HCT116 (cell line): ENCODE results near the gene CKAP2L. TPM values are rescaled to one million over a fixed set of nuclear protein-coding genes. Genes with fewer than 3 reads are reported as not detected.

Source experiments
- ATAC-seq: fragments of 200-7000 bp; cut with Tn5 transposase; 2 replicates; pipeline ENCODE4 v1.9.1; 2020; ENCODE audit warnings: mild to moderate bottlenecking, moderate library complexity
- BruUV-seq: library from RNA; stranded (reverse); fragments of 400-500 nt; replicated peaks from 2 replicates; lab custom pipeline; 2021; lab: Mats Ljungman, UMichigan
- CTCF ChIA-PET: fragments of 300-600 bp; sonication (Branson Sonifier 250); formaldehyde crosslinking; loops from one replicate; lab custom pipeline; 2021; ENCODE audit warnings: antibody characterized with exemption; lab: Charles Lee
- POLR2A ChIA-PET: fragments of 300-600, 350-600 bp; sonication (Branson Sonifier 250); formaldehyde crosslinking; loops from one replicate; lab custom pipeline; 2021; ENCODE audit warnings: antibody characterized with exemption; lab: Charles Lee
- RAD21 ChIA-PET, 2 experiments: fragments of 300-600 bp; sonication (Branson Sonifier 250); formaldehyde crosslinking; loops; one replicate each; lab custom pipeline; 2023; ENCODE audit warnings: low total read pairs in 2 of 2; ENCODE audit not compliant: uncharacterized antibody in 2 of 2, unreplicated experiment in 2 of 2, low non-redundant PET in 1 of 2; lab: Charles Lee
- DNase-seq: peaks from one replicate; pipeline ENCODE4 v3.0.0-alpha.2; 2010; ENCODE audit warnings: low read depth, low spot score
- H2AFZ ChIP-seq: fragments of 200-600 bp; shearing (Covaris generic), sonication (generic); 2 replicates; pipeline ENCODE4 v1.6.1; 2017; ENCODE audit warnings: low read depth, mixed run types, mixed read lengths, antibody characterized with exemption, low read length; ENCODE audit not compliant: poor library complexity, severe bottlenecking
- H3K27ac ChIP-seq: 2 replicates; pipeline ENCODE4 v1.5.1; 2012; ENCODE audit warnings: low read depth, low read length
- H3K27me3 ChIP-seq: fragments of 200-600 bp; sonication (generic); 2 replicates; pipeline ENCODE4 v1.6.1; 2016; ENCODE audit warnings: mixed run types, low read length, mixed read lengths; ENCODE audit not compliant: insufficient read depth
- H3K36me3 ChIP-seq, 2 experiments: fragments of 200-500 bp in 1 of 2; fragments of 200-600 bp in 1 of 2; sonication (Bioruptor generic) in 1 of 2; sonication (generic) in 1 of 2; 2 replicates each; pipeline versions ENCODE4 v1.5.1 to v1.6.1; 2014 to 2016; ENCODE audit warnings: low read length in 2 of 2, inconsistent platforms in 1 of 2, mixed read lengths in 1 of 2, mixed run types in 1 of 2; ENCODE audit not compliant: insufficient read depth in 2 of 2, control insufficient read depth in 1 of 2
- H3K4me1 ChIP-seq, 2 experiments: fragments of 200-600 bp in 1 of 2; sonication (generic) in 1 of 2; 2 replicates each; pipeline versions ENCODE4 v1.5.1 to v1.6.1; 2012 to 2017; ENCODE audit warnings: low read length in 2 of 2, inconsistent platforms in 1 of 2, mild to moderate bottlenecking in 1 of 2, mixed read lengths in 1 of 2, mixed run types in 1 of 2, moderate library complexity in 1 of 2; ENCODE audit not compliant: insufficient read depth in 2 of 2, control insufficient read depth in 1 of 2
- H3K4me2 ChIP-seq: fragments of 200-600 bp; sonication (generic); 2 replicates; pipeline ENCODE4 v1.6.1; 2017; ENCODE audit warnings: mixed run types, low read length, mixed read lengths
- H3K4me3 ChIP-seq, 2 experiments: fragments of 200-600 bp in 1 of 2; sonication (generic) in 1 of 2; replicated peaks in 1 of 2; 2 replicates each; pipeline ENCODE4 v1.5.1; 2011 to 2016; ENCODE audit warnings: low read length in 2 of 2, control low read depth in 1 of 2, low read depth in 1 of 2, mild to moderate bottlenecking in 1 of 2, mixed read lengths in 1 of 2, mixed run types in 1 of 2
- H3K79me2 ChIP-seq: fragments of 200-600 bp; sonication (generic); 2 replicates; pipeline ENCODE4 v1.6.1; 2017; ENCODE audit warnings: mild to moderate bottlenecking, mixed run types, low read length, moderate library complexity, mixed read lengths; ENCODE audit not compliant: insufficient read depth
- H3K9ac ChIP-seq: fragments of 200-600 bp; sonication (generic); 2 replicates; pipeline ENCODE4 v1.6.1; 2016; ENCODE audit warnings: low read length, mixed read lengths
- H3K9me2 ChIP-seq: fragments of 200-600 bp; sonication (generic), shearing (Covaris generic); 2 replicates; pipeline ENCODE4 v1.6.1; 2017; ENCODE audit warnings: mixed run types, mild to moderate bottlenecking, moderate library complexity; ENCODE audit not compliant: insufficient read depth
- H3K9me3 ChIP-seq, 2 experiments: fragments of 200-500 bp in 1 of 2; fragments of 200-600 bp in 1 of 2; sonication (Bioruptor generic) in 1 of 2; sonication (generic) in 1 of 2; 2 replicates each; pipeline ENCODE4 v1.6.1; 2014 to 2017; ENCODE audit warnings: low read length in 2 of 2, mixed read lengths in 2 of 2, inconsistent platforms in 1 of 2, low read depth in 1 of 2, mild to moderate bottlenecking in 1 of 2, mixed run types in 1 of 2, moderate library complexity in 1 of 2; ENCODE audit not compliant: control insufficient read depth in 1 of 2, insufficient read depth in 1 of 2
- H4K20me1 ChIP-seq: fragments of 200-600 bp; sonication (generic), shearing (Covaris generic); 2 replicates; pipeline ENCODE4 v1.6.1; 2017; ENCODE audit warnings: mixed run types, mild to moderate bottlenecking, moderate library complexity; ENCODE audit not compliant: insufficient read depth
- CEBPB ChIP-seq: IDR thresholded peaks from 2 replicates; pipeline ENCODE4 v1.6.1; 2012; ENCODE audit warnings: low read depth
- FOSL1 ChIP-seq: IDR thresholded peaks from 2 replicates; pipeline ENCODE4 v1.6.1; 2012; ENCODE audit warnings: low read depth
- JUND ChIP-seq: IDR thresholded peaks from 2 replicates; pipeline ENCODE4 v1.6.1; 2012
- POLR2A ChIP-seq: IDR thresholded peaks from 2 replicates; pipeline ENCODE4 v1.7.0; 2011; ENCODE audit warnings: borderline replicate concordance; ENCODE audit not compliant: insufficient read depth, insufficient read length; ENCODE audit errors: extremely low read depth
- POLR2AphosphoS5 ChIP-seq: IDR thresholded peaks from 2 replicates; pipeline ENCODE4 v1.6.1; 2011; ENCODE audit warnings: mild to moderate bottlenecking, low read depth, low read length, moderate library complexity
- SRF ChIP-seq: IDR thresholded peaks from 2 replicates; pipeline ENCODE4 v1.6.1; 2012; ENCODE audit warnings: low read depth
- TCF7L2 ChIP-seq: IDR thresholded peaks from 2 replicates; pipeline ENCODE4 v1.7.0; 2011; ENCODE audit warnings: borderline replicate concordance, inconsistent platforms; ENCODE audit not compliant: insufficient read depth, insufficient read length; ENCODE audit errors: extremely low read depth
- YY1 ChIP-seq: IDR thresholded peaks from 2 replicates; pipeline ENCODE4 v1.6.1; 2011; ENCODE audit warnings: low read length, low read depth, moderate library complexity, mild to moderate bottlenecking; ENCODE audit not compliant: insufficient replicate concordance; ENCODE audit errors: extremely low read depth
- ZFX ChIP-seq: fragments of 450-650 bp; IDR thresholded peaks from 2 replicates; pipeline ENCODE4 v1.6.1; 2017
- ZNF274 ChIP-seq: fragments of 200-500 bp; sonication (Bioruptor generic); IDR thresholded peaks from 2 replicates; pipeline ENCODE4 v1.6.1; 2014; ENCODE audit warnings: mild to moderate bottlenecking, low read depth, low read length, inconsistent platforms
- intact Hi-C: fragments of 100-400 bp; cut with micrococcal nuclease; formaldehyde crosslinking; loops from 2 replicates; pipeline ENCODE4 v1.10.0; 2022
- total RNA-seq: library from RNA; stranded (reverse); gene quantifications from one replicate; pipeline ENCODE4 v1.2.1, GENCODE V29; 2021; ENCODE audit not compliant: unreplicated experiment
- TF ChIP-seq, protein P1 (sequence below), 3 experiments: fragments of 200-600 bp in 1 of 3; sonication (generic) in 1 of 3; IDR thresholded peaks in 2 of 3; conservative IDR thresholded peaks in 1 of 3; 2 replicates each; pipeline ENCODE4 v1.5.1; 2012 to 2017; ENCODE audit warnings: low read depth in 2 of 3, low read length in 2 of 3, antibody characterized with exemption in 1 of 3, borderline replicate concordance in 1 of 3, control low read depth in 1 of 3, mild to moderate bottlenecking in 1 of 3, mixed read lengths in 1 of 3, mixed run types in 1 of 3, moderate library complexity in 1 of 3; ENCODE audit not compliant: insufficient read depth in 1 of 3
- TF ChIP-seq, protein P2 (sequence below): IDR thresholded peaks from 2 replicates; pipeline ENCODE4 v1.6.1; 2012
- TF ChIP-seq, protein P3 (sequence below): IDR thresholded peaks from 2 replicates; pipeline ENCODE4 v1.6.1; 2012; ENCODE audit warnings: low read depth
- TF ChIP-seq, protein P4 (sequence below): IDR thresholded peaks from 2 replicates; pipeline ENCODE4 v1.6.1; 2011; ENCODE audit warnings: mild to moderate bottlenecking, low read length, moderate library complexity; ENCODE audit not compliant: insufficient replicate concordance; ENCODE audit errors: extremely low read depth

Gene CKAP2L
- total RNA-seq, 1 experiment from 2014 or later = 27.5 TPM

DNA sequence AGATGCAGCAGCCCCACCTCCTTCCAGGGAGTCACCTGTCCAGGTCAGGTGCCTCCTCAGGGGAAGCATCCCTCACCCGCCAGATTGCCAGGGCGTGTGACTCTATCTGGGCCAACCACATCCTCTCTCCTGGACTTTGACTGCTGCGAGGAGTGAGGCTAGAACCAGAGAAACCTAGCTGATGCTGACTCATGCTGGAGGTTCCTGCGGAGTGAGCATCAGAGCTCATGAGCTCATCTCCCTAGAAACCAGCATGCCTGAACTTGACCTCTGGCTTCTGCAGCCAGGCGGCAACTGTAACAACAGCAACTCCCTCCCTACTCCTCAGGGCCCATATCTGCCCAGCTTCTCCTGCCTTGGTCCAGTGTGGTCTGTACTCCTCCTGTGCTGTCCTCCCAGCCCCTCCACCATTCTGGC is 71.9 kb downstream of the CKAP2L start (continued):
- peak; percentile 68 for TF ChIP-seq TCF7L2
- TF ChIP-seq SRF = no peak
- no peak for TF ChIP-seq CEBPB
- TF ChIP-seq, protein P1, sequence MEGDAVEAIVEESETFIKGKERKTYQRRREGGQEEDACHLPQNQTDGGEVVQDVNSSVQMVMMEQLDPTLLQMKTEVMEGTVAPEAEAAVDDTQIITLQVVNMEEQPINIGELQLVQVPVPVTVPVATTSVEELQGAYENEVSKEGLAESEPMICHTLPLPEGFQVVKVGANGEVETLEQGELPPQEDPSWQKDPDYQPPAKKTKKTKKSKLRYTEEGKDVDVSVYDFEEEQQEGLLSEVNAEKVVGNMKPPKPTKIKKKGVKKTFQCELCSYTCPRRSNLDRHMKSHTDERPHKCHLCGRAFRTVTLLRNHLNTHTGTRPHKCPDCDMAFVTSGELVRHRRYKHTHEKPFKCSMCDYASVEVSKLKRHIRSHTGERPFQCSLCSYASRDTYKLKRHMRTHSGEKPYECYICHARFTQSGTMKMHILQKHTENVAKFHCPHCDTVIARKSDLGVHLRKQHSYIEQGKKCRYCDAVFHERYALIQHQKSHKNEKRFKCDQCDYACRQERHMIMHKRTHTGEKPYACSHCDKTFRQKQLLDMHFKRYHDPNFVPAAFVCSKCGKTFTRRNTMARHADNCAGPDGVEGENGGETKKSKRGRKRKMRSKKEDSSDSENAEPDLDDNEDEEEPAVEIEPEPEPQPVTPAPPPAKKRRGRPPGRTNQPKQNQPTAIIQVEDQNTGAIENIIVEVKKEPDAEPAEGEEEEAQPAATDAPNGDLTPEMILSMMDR (IDR thresholded peaks at IDR 0.05 in 2 of 3, conservative IDR thresholded peaks at IDR 0.05 in 1 of 3; ENCODE audit: borderline replicate concordance in 1 of 3, insufficient read depth in 1 of 3, low read depth in 2 of 3, low read length in 2 of 3) = no peak
- 0 out of 2 replicates have a peak, but pooled peaks have one; percentile 17 for TF ChIP-seq POLR2AphosphoS5
- no peak for TF ChIP-seq ZFX
- TF ChIP-seq FOSL1 = peak; percentile 64
- no peak for TF ChIP-seq YY1
- TF ChIP-seq ZNF274 = no peak
- TF ChIP-seq, protein P2, sequence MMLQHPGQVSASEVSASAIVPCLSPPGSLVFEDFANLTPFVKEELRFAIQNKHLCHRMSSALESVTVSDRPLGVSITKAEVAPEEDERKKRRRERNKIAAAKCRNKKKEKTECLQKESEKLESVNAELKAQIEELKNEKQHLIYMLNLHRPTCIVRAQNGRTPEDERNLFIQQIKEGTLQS = no peak
- no peak for TF ChIP-seq POLR2A

DNA sequence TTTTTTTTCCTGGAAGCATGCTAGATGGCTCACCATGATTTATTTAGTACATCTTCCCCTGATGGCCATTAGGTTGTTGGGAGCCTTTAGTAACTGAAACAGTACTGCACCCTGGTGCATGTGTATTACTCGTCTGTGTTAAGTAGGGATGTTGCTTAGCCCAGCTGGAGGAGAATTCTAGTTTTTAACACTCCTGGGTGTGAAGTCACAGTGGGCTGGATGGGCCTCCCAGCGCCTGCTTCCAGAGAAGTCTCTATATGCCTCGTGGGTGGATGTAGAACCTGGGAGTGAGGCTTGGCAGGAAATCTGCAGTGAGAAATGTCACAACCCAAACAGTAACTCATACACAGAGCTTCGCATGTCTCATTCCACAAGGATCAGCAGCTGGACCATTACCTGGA is 72.5 kb downstream of the CKAP2L start:
- RAD21 ChIA-PET = no interaction called here
- no peak for TF ChIP-seq ZFX
- TF ChIP-seq, protein P3, sequence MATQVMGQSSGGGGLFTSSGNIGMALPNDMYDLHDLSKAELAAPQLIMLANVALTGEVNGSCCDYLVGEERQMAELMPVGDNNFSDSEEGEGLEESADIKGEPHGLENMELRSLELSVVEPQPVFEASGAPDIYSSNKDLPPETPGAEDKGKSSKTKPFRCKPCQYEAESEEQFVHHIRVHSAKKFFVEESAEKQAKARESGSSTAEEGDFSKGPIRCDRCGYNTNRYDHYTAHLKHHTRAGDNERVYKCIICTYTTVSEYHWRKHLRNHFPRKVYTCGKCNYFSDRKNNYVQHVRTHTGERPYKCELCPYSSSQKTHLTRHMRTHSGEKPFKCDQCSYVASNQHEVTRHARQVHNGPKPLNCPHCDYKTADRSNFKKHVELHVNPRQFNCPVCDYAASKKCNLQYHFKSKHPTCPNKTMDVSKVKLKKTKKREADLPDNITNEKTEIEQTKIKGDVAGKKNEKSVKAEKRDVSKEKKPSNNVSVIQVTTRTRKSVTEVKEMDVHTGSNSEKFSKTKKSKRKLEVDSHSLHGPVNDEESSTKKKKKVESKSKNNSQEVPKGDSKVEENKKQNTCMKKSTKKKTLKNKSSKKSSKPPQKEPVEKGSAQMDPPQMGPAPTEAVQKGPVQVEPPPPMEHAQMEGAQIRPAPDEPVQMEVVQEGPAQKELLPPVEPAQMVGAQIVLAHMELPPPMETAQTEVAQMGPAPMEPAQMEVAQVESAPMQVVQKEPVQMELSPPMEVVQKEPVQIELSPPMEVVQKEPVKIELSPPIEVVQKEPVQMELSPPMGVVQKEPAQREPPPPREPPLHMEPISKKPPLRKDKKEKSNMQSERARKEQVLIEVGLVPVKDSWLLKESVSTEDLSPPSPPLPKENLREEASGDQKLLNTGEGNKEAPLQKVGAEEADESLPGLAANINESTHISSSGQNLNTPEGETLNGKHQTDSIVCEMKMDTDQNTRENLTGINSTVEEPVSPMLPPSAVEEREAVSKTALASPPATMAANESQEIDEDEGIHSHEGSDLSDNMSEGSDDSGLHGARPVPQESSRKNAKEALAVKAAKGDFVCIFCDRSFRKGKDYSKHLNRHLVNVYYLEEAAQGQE = no peak
- no peak for TF ChIP-seq ZNF274
- TF ChIP-seq, protein P4, sequence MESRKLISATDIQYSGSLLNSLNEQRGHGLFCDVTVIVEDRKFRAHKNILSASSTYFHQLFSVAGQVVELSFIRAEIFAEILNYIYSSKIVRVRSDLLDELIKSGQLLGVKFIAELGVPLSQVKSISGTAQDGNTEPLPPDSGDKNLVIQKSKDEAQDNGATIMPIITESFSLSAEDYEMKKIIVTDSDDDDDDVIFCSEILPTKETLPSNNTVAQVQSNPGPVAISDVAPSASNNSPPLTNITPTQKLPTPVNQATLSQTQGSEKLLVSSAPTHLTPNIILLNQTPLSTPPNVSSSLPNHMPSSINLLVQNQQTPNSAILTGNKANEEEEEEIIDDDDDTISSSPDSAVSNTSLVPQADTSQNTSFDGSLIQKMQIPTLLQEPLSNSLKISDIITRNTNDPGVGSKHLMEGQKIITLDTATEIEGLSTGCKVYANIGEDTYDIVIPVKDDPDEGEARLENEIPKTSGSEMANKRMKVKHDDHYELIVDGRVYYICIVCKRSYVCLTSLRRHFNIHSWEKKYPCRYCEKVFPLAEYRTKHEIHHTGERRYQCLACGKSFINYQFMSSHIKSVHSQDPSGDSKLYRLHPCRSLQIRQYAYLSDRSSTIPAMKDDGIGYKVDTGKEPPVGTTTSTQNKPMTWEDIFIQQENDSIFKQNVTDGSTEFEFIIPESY = no peak
- TF ChIP-seq, protein P2 = no peak
- no peak for TF ChIP-seq JUND

More for the DNA sequence above, 72.5 kb downstream of the CKAP2L start:
- H2AFZ ChIP-seq = no peak overlapping the region
- H3K27me3 ChIP-seq = no peaks in the 10 kb centered on the region
- no peaks in the 10 kb centered on the region for H4K20me1 ChIP-seq
- no TSS peak for BruUV-seq
- ChIA-PET POLR2A (interaction anchor here (0.7 to 2.1 kb wide), 7 partner anchors 15 to 99 kb away, joined by 3 to 11 read pairs (median 3); partner anchors contain the start of gene SLC20A1), CTCF (interaction anchor here (0.9 to 1.8 kb wide), 4 partner anchors 13 to 65 kb away, joined by 6 to 14 read pairs (median 8); partner anchors contain the start of gene SLC20A1)
- H3K4me3 ChIP-seq = no peak overlapping the region
- H3K9me3 ChIP-seq = no peaks in the 10 kb centered on the region
- DNase-seq (no peak), ATAC-seq (no peak)
- no peaks in the 10 kb centered on the region for H3K9me2 ChIP-seq
- H3K27ac ChIP-seq = peak overlapping the region; percentile 37
- peak overlapping the region; percentile 75 for H3K4me2 ChIP-seq
- H3K4me1 ChIP-seq = peaks cover 38 to 55% of the 10 kb centered on the region in 2 experiments
- no peaks in the 10 kb centered on the region for H3K79me2 ChIP-seq
- no peaks in the 10 kb centered on the region for H3K36me3 ChIP-seq
- intact Hi-C loops = loop anchor here (1.0 to 2.0 kb wide), 2 partner anchors 45 to 66 kb away; no protein-coding TSS in a partner anchor
- H3K9ac ChIP-seq = peak overlapping the region; percentile 57
